H1 (cell line): Measurements from ENCODE around the gene TNNI3. TPM values are rescaled to one million over a fixed set of nuclear protein-coding genes. Genes with fewer than 3 reads are reported as not detected.

Experiments
- CTCF ChIA-PET: fragments of 300-600 bp; sonication (Branson Sonifier 250); formaldehyde crosslinking; loops from one replicate; lab custom pipeline; 2021; ENCODE audit not compliant: partially characterized antibody; lab: Charles Lee
- POLR2A ChIA-PET: fragments of 300-600 bp; sonication (Branson Sonifier 250); formaldehyde crosslinking; loops from one replicate; lab custom pipeline; 2021; ENCODE audit warnings: inconsistent platforms; ENCODE audit not compliant: partially characterized antibody; lab: Charles Lee
- DNase-seq, 2 experiments: peaks; one replicate each; pipeline versions ENCODE4 v3.0.0 to v3.0.0-alpha.2; 2010 to 2022; ENCODE audit warnings: low spot score in 2 of 2, low read depth in 1 of 2, mixed read lengths in 1 of 2
- FAIRE-seq: peaks from 2 replicates; lab custom pipeline; 2011; peaks lifted over from hg19 to GRCh38; lab: Jason Lieb, UNC
- H2AFZ ChIP-seq: 2 replicates; pipeline ENCODE4 v1.8.1; 2012; ENCODE audit warnings: low read length, inconsistent platforms
- H2AK5ac ChIP-seq: 2 replicates; pipeline ENCODE4 v1.6.1; 2013; ENCODE audit warnings: low read depth, low read length
- H2BK120ac ChIP-seq: replicated peaks from 2 replicates; pipeline ENCODE3; 2013; ENCODE audit warnings: low read depth, low read length, inconsistent platforms
- H2BK12ac ChIP-seq: 2 replicates; pipeline ENCODE4 v1.6.1; 2013; ENCODE audit warnings: low read depth, low read length
- H2BK15ac ChIP-seq: 2 replicates; pipeline ENCODE4 v1.6.1; 2013; ENCODE audit warnings: low read length
- H2BK20ac ChIP-seq: 2 replicates; pipeline ENCODE4 v1.6.1; 2013; ENCODE audit warnings: low read length
- H2BK5ac ChIP-seq: 2 replicates; pipeline ENCODE4 v1.6.1; 2013; ENCODE audit warnings: low read depth, low read length
- H3K14ac ChIP-seq: 2 replicates; pipeline ENCODE4 v1.6.1; 2013; ENCODE audit warnings: inconsistent platforms; ENCODE audit not compliant: insufficient read length
- H3K18ac ChIP-seq: 2 replicates; pipeline ENCODE4 v1.6.1; 2013; ENCODE audit warnings: low read length; ENCODE audit errors: extremely low read depth
- H3K23ac ChIP-seq: 2 replicates; pipeline ENCODE4 v1.6.1; 2013; ENCODE audit warnings: inconsistent platforms; ENCODE audit not compliant: insufficient read length
- H3K23me2 ChIP-seq: 2 replicates; pipeline ENCODE4 v1.6.1; 2013; ENCODE audit warnings: low read depth, low read length
- H3K27ac ChIP-seq: 2 replicates; pipeline ENCODE4 v1.6.1; 2011; ENCODE audit warnings: low read depth, low read length, inconsistent platforms
- H3K27me3 ChIP-seq, 4 experiments: replicated peaks in 1 of 4; 1 replicate in 1 of 4; 2 replicates in 3 of 4; pipeline versions ENCODE4 v1.6.1 to v1.8.1; 2011 to 2013; ENCODE audit warnings: low read length in 3 of 4, mild to moderate bottlenecking in 3 of 4, inconsistent platforms in 2 of 4, mixed read lengths in 2 of 4, moderate library complexity in 1 of 4; ENCODE audit not compliant: control insufficient read depth in 3 of 4, insufficient read depth in 3 of 4; ENCODE audit errors: extremely low read depth in 1 of 4
- H3K36me3 ChIP-seq, 4 experiments: 2 replicates each; pipeline versions ENCODE4 v1.6.1 to v1.8.1; 2011 to 2013; ENCODE audit warnings: mild to moderate bottlenecking in 4 of 4, low read length in 3 of 4, moderate library complexity in 2 of 4, control low read depth in 1 of 4, inconsistent platforms in 1 of 4; ENCODE audit not compliant: insufficient read depth in 4 of 4, control insufficient read depth in 2 of 4
- H3K4ac ChIP-seq: replicated peaks from 2 replicates; pipeline ENCODE3; 2013; ENCODE audit warnings: low read length, low read depth, mixed read lengths, inconsistent platforms; ENCODE audit not compliant: insufficient read length
- H3K4me1 ChIP-seq, 4 experiments: replicated peaks in 1 of 4; 1 replicate in 1 of 4; 2 replicates in 3 of 4; pipeline versions ENCODE4 v1.6.1 to v1.8.1; 2011 to 2013; ENCODE audit warnings: low read length in 3 of 4, inconsistent platforms in 2 of 4, mixed read lengths in 1 of 4; ENCODE audit not compliant: insufficient read depth in 4 of 4, control insufficient read depth in 3 of 4
- H3K4me2 ChIP-seq, 2 experiments: 2 replicates each; pipeline versions ENCODE4 v1.6.1 to v1.8.1; 2011 to 2013; ENCODE audit warnings: low read depth in 2 of 2, low read length in 2 of 2, control low read depth in 1 of 2, inconsistent platforms in 1 of 2, mild to moderate bottlenecking in 1 of 2; ENCODE audit not compliant: insufficient read depth in 1 of 2
- H3K4me3 ChIP-seq, 4 experiments: fragments of 200-600, 300-600 bp in 1 of 4; sonication (generic), shearing (Covaris generic), sonication (Bioruptor Twin) in 1 of 4; 2 replicates each; pipeline versions ENCODE4 v1.5.1 to v1.8.1; 2011 to 2016; ENCODE audit warnings: low read length in 4 of 4, low read depth in 3 of 4, control low read depth in 2 of 4, inconsistent platforms in 2 of 4, mild to moderate bottlenecking in 2 of 4, mixed read lengths in 1 of 4, moderate library complexity in 1 of 4; ENCODE audit not compliant: insufficient read depth in 2 of 4; ENCODE audit errors: extremely low read depth in 1 of 4
- H3K56ac ChIP-seq: replicated peaks from 2 replicates; pipeline ENCODE3; 2013; ENCODE audit warnings: low read depth, mild to moderate bottlenecking, mixed read lengths, low read length, inconsistent platforms; ENCODE audit not compliant: insufficient read length
- H3K79me1 ChIP-seq: 2 replicates; pipeline ENCODE4 v1.6.1; 2013; ENCODE audit warnings: low read depth, low read length, control low read depth
- H3K79me2 ChIP-seq, 2 experiments: 2 replicates each; pipeline versions ENCODE4 v1.6.1 to v1.8.1; 2012 to 2013; ENCODE audit warnings: low read length in 2 of 2, mild to moderate bottlenecking in 2 of 2, inconsistent platforms in 1 of 2; ENCODE audit not compliant: insufficient read depth in 2 of 2, control insufficient read depth in 1 of 2
- H3K9ac ChIP-seq, 4 experiments: replicated peaks in 1 of 4; 1 replicate in 1 of 4; 2 replicates in 3 of 4; pipeline versions ENCODE4 v1.6.1 to v1.8.1; 2011 to 2013; ENCODE audit warnings: low read depth in 3 of 4, low read length in 3 of 4, control low read depth in 2 of 4, mild to moderate bottlenecking in 2 of 4, moderate library complexity in 2 of 4, inconsistent platforms in 1 of 4; ENCODE audit errors: extremely low read depth in 1 of 4
- H3K9me3 ChIP-seq, 2 experiments: 2 replicates each; pipeline versions ENCODE4 v1.6.1 to v1.8.1; 2012 to 2013; ENCODE audit warnings: mild to moderate bottlenecking in 2 of 2, moderate library complexity in 2 of 2, control low read depth in 1 of 2, inconsistent platforms in 1 of 2, low read depth in 1 of 2, low read length in 1 of 2, mixed read lengths in 1 of 2; ENCODE audit not compliant: insufficient read depth in 2 of 2
- H4K20me1 ChIP-seq, 2 experiments: replicated peaks in 1 of 2; 2 replicates each; pipeline versions ENCODE3 to v1.8.1; 2011 to 2013; ENCODE audit warnings: inconsistent platforms in 2 of 2, low read length in 2 of 2, mild to moderate bottlenecking in 1 of 2; ENCODE audit not compliant: insufficient read depth in 2 of 2, control insufficient read depth in 1 of 2
- H4K5ac ChIP-seq: 2 replicates; pipeline ENCODE4 v1.6.1; 2013; ENCODE audit warnings: low read length, low read depth, mixed read lengths, inconsistent platforms; ENCODE audit not compliant: insufficient read length
- H4K8ac ChIP-seq: 2 replicates; pipeline ENCODE4 v1.8.0; 2013; ENCODE audit warnings: mild to moderate bottlenecking, moderate library complexity, low read length, inconsistent platforms; ENCODE audit not compliant: insufficient read depth; ENCODE audit errors: extremely low read depth
- H4K91ac ChIP-seq: replicated peaks from 2 replicates; pipeline ENCODE3; 2013; ENCODE audit warnings: low read length, mixed read lengths, inconsistent platforms; ENCODE audit not compliant: insufficient read length
- E2F6 ChIP-seq: IDR thresholded peaks from 2 replicates; pipeline ENCODE4 v1.6.1; 2012; ENCODE audit warnings: inconsistent platforms
- EGR1 ChIP-seq: IDR thresholded peaks from 2 replicates; pipeline ENCODE4 v1.6.1; 2011; ENCODE audit warnings: low read depth, low read length, borderline replicate concordance
- KDM4A ChIP-seq: IDR thresholded peaks from one replicate; pipeline ENCODE4 v1.7.1; 2012; ENCODE audit warnings: low read depth, mild to moderate bottlenecking, moderate library complexity, low read length, inconsistent platforms; ENCODE audit not compliant: severe bottlenecking
- MAX ChIP-seq: IDR thresholded peaks from 2 replicates; pipeline ENCODE4 v1.6.1; 2012; ENCODE audit warnings: inconsistent platforms
- NRF1 ChIP-seq: IDR thresholded peaks from 2 replicates; pipeline ENCODE4 v1.6.1; 2011; ENCODE audit warnings: mild to moderate bottlenecking, low read depth, low read length, improper control_type of control experiment
- POLR2AphosphoS5 ChIP-seq: IDR thresholded peaks from 2 replicates; pipeline ENCODE4 v1.6.1; 2011; ENCODE audit warnings: low read depth, low read length
- RBBP5 ChIP-seq: IDR thresholded peaks from 2 replicates; pipeline ENCODE4 v1.7.1; 2012; ENCODE audit warnings: low read depth, mild to moderate bottlenecking, inconsistent platforms, low read length, moderate library complexity, borderline replicate concordance
- RNF2 ChIP-seq: fragments of 200-900, 300-1000 bp; sonication (generic); IDR thresholded peaks from 2 replicates; pipeline ENCODE4 v1.7.1; 2016; ENCODE audit warnings: borderline replicate concordance, low read depth, mild to moderate bottlenecking, antibody characterized with exemption, low read length; ENCODE audit not compliant: poor library complexity, severe bottlenecking; ENCODE audit errors: missing control alignments
- SIN3A ChIP-seq, 2 experiments: IDR thresholded peaks in 1 of 2; conservative IDR thresholded peaks in 1 of 2; 2 replicates each; pipeline ENCODE4 v1.6.1; 2011 to 2012; ENCODE audit warnings: low read length in 2 of 2, improper control_type of control experiment in 1 of 2, low read depth in 1 of 2, mild to moderate bottlenecking in 1 of 2
- WGBS, 2 experiments: shearing (Covaris generic) in 1 of 2; methylation state at CpG; one replicate each; pipeline versions ENCODE4 v1.1.6 to v1.1.7; 2013 to 2015; ENCODE audit warnings: low lambda C conversion rate in 2 of 2, mixed read lengths in 2 of 2, inconsistent platforms in 1 of 2, low coverage in 1 of 2, missing lambda C conversion rate in 1 of 2; ENCODE audit not compliant: insufficient replicate concordance in 2 of 2, insufficient coverage in 1 of 2, insufficient read length in 1 of 2; ENCODE audit errors: extremely low coverage in 1 of 2, missing lambda C conversion rate in 1 of 2; 5-methylcytosine and 5-hydroxymethylcytosine counted together
- polyA plus RNA-seq, 7 experiments: library from polyadenylated mRNA; depleted of rRNA in 3 of 7; stranded (reverse) in 5 of 7; unstranded in 2 of 7; fragments of >200 nt in 5 of 7; fragments of 200-250 nt in 2 of 7; gene quantifications; 1 replicate in 5 of 7; 2 replicates in 1 of 7; 4 replicates in 1 of 7; pipeline versions ENCODE4 v1.2.1 to v1.2.3, GENCODE V29; 2011 to 2013; ENCODE audit warnings: missing spikeins in 2 of 7, mixed read lengths in 2 of 7
- total RNA-seq: library from RNA; stranded (reverse); fragmentation: NEBNext Ultra II Directional; extraction: Animal tissue kit (Norgen Biotek cat#: 25700); gene quantifications from 2 replicates; pipeline ENCODE4 v1.2.1, GENCODE V29; 2021

TNNI3 gene
- total and polyA plus RNA-seq, 2 of the 8 experiments (the other 6 are each of a cell fraction or from before 2014, with no cell fraction given): 16.9 to 56.0 TPM

GRCh38 chr19:55175117-55175867 is 17.8 kb upstream of the TNNI3 start:
- DNase-seq: peak in 1 of 2 experiments; percentile 60
- H4K8ac ChIP-seq: no peak overlapping the region; the same call in 1 of the 2 replicates
- H3K9me3 ChIP-seq: no peaks in the 10 kb centered on the region
- peak overlapping the region; percentile 56 for H4K91ac ChIP-seq
- no peak overlapping the region for H3K27ac ChIP-seq
- H2AK5ac ChIP-seq: no peak overlapping the region
- CTCF ChIA-PET: interaction anchor here (0.6 to 3.2 kb wide), 14 partner anchors 9 to 836 kb away, joined by 3 to 28 read pairs (median 4); partner anchors contain the start of gene DNAAF3
- H3K4ac ChIP-seq: no peak overlapping the region
- peak overlapping the region; percentile 78 for H3K18ac ChIP-seq
- peaks cover 25% of the 10 kb centered on the region; the same call in 1 of the 2 replicates for H3K23me2 ChIP-seq
- H3K56ac ChIP-seq: no peak overlapping the region
- no peak overlapping the region for H2AFZ ChIP-seq
- no peak overlapping the region for H3K9ac ChIP-seq
- POLR2A ChIA-PET: interaction anchor here (0.7 to 3.3 kb wide), 11 partner anchors 9 to 424 kb away, joined by 3 to 16 read pairs (median 4); partner anchors contain the start of genes DNAAF3, FIZ1, PPP6R1 and UBE2S
- peak overlapping the region in 2 of 4 experiments; percentile 17 to 76; a peak in 2 of 8 replicates for H3K4me3 ChIP-seq
- peaks cover 2 to 53% (median 36%) of the 10 kb centered on the region in 4 experiments; a peak in 6 of 7 replicates for H3K27me3 ChIP-seq
- H2BK20ac ChIP-seq: no peak overlapping the region
- H3K23ac ChIP-seq: no peak overlapping the region
- no peaks in the 10 kb centered on the region for H3K79me2 ChIP-seq
- no peak for FAIRE-seq
- H3K4me2 ChIP-seq: peak overlapping the region; percentile 87 to 97
- H2BK120ac ChIP-seq: no peak overlapping the region
- peaks cover 5 to 26% (median 18%) of the 10 kb centered on the region in 4 experiments for H3K4me1 ChIP-seq
- peak overlapping the region; percentile 60; the same call in 1 of the 2 replicates for H2BK12ac ChIP-seq
- no peak overlapping the region for H4K5ac ChIP-seq
- no peak overlapping the region for H3K14ac ChIP-seq
- H4K20me1 ChIP-seq: peaks cover 0 to under 1% of the 10 kb centered on the region in 2 experiments
- H2BK5ac ChIP-seq: no peak overlapping the region
- H2BK15ac ChIP-seq: 0 out of 2 replicates have a peak overlapping the region, but pooled peaks have one; percentile 92
- no peaks in the 10 kb centered on the region for H3K79me1 ChIP-seq
- 67% methylated on average over 42 of the region's 43 CpGs; no CpG with 5 or more reads in 1 of the 2 experiments for WGBS, 2 experiments
- no peaks in the 10 kb centered on the region for H3K36me3 ChIP-seq
- no peak for TF ChIP-seq RNF2
- TF ChIP-seq SIN3A (conservative IDR thresholded peaks at IDR 0.05 in 1 of 2, IDR thresholded peaks at IDR 0.05 in 1 of 2; ENCODE audit: low read depth in 1 of 2, low read length in 2 of 2): no peak
- TF ChIP-seq E2F6: peak; percentile 45; the same call in 1 of the 2 replicates
- peak; percentile 37; the same call in 1 of the 2 replicates for TF ChIP-seq MAX
- no peak for TF ChIP-seq POLR2AphosphoS5
- no peak for TF ChIP-seq KDM4A
- TF ChIP-seq NRF1: peak; percentile 47
- TF ChIP-seq RBBP5: no peak
- TF ChIP-seq EGR1: no peak
